Right lobe of liver (tissue), 6 donors: ENCODE measurements around the gene PTPRN2. TPM values are rescaled to one million over a fixed set of nuclear protein-coding genes. Genes with fewer than 3 reads are reported as not detected.

Experiments
- ATAC-seq, 4 donors: fragments of 200-7000 bp; cut with Tn5 transposase; one replicate each; pipeline ENCODE4 v1.9.1; 2020; ENCODE audit warnings: mild to moderate bottlenecking in 4 of 4, moderate library complexity in 4 of 4
- DNase-seq, 3 donors: peaks; one replicate each; pipeline ENCODE4 v3.0.0-alpha.2; 2020
- H3K27ac ChIP-seq, 3 donors: fragments of 200-600 bp; one replicate each; pipeline ENCODE4 v1.8.0; 2022
- H3K27me3 ChIP-seq, 2 donors: fragments of 200-600 bp; one replicate each; pipeline ENCODE4 v1.8.0; 2022
- H3K36me3 ChIP-seq, 4 donors: fragments of 200-600 bp; sonication (generic) in 1 of 4; one replicate each; pipeline versions ENCODE4 v1.5.1 to v1.8.0; 2017 to 2022; ENCODE audit warnings: control low read depth in 1 of 4
- H3K4me1 ChIP-seq, 4 donors: fragments of 200-600 bp; sonication (generic) in 1 of 4; one replicate each; pipeline versions ENCODE4 v1.5.1 to v1.8.0; 2017 to 2022; ENCODE audit warnings: control low read depth in 1 of 4
- H3K4me3 ChIP-seq, 3 donors: fragments of 200-600 bp; one replicate each; pipeline ENCODE4 v1.8.0; 2022
- H3K9me3 ChIP-seq, 4 donors: fragments of 200-600 bp; sonication (generic) in 1 of 4; one replicate each; pipeline versions ENCODE4 v1.5.1 to v1.8.0; 2017 to 2022; ENCODE audit warnings: control low read depth in 1 of 4
- POLR2A ChIP-seq: fragments of 450-650 bp; IDR thresholded peaks from one replicate; pipeline ENCODE4 v1.6.1; 2017; ENCODE audit warnings: antibody characterized with exemption, mild to moderate bottlenecking
- WGBS: methylation state at CpG from one replicate; pipeline ENCODE4 v1.1.6; 2018; ENCODE audit warnings: low coverage, low lambda C conversion rate; ENCODE audit not compliant: insufficient coverage; ENCODE audit errors: missing lambda C conversion rate; 5-methylcytosine and 5-hydroxymethylcytosine counted together
- intact Hi-C, 2 donors: fragments of 100-400 bp; cut with DNase I; formaldehyde crosslinking; loops; one replicate each; pipeline versions ENCODE4 v1.11.2 to v1.14.1; 2022
- total RNA-seq, 6 experiments: library from RNA; depleted of rRNA in 2 of 6; stranded (reverse); fragments of >200 nt in 2 of 6; fragmentation: NEBNext Ultra II Directional in 3 of 6; extraction: Animal tissue kit (Norgen Biotek cat#: 25700) in 3 of 6; gene quantifications; one replicate each; pipeline versions ENCODE4 v1.1.0 to v1.2.4, GENCODE V29; 2016 to 2023
- TF ChIP-seq, protein P1 (sequence below), 4 donors: fragments of 200-600 bp in 3 of 4; fragments of 450-650 bp in 1 of 4; IDR thresholded peaks; one replicate each; pipeline versions ENCODE4 v1.5.1 to v1.8.0; 2016 to 2022; ENCODE audit warnings: antibody characterized with exemption in 4 of 4, mild to moderate bottlenecking in 2 of 4
- donor health status: DM: no; HTN: yes; CAD: no.
- donor health status: DM: no; HTN: no; CAD: no.
- donor health status: DM: no; HTN: no; CAD: no.
- donor health status: DM: no; HTN: yes; CAD: no.
- donor health status: DM: no; HTN: yes; CAD: no.

The PTPRN2 gene
- total RNA-seq, 6 experiments from 2014 or later: 0.15 to 0.87 (median 0.67) TPM

DNA sequence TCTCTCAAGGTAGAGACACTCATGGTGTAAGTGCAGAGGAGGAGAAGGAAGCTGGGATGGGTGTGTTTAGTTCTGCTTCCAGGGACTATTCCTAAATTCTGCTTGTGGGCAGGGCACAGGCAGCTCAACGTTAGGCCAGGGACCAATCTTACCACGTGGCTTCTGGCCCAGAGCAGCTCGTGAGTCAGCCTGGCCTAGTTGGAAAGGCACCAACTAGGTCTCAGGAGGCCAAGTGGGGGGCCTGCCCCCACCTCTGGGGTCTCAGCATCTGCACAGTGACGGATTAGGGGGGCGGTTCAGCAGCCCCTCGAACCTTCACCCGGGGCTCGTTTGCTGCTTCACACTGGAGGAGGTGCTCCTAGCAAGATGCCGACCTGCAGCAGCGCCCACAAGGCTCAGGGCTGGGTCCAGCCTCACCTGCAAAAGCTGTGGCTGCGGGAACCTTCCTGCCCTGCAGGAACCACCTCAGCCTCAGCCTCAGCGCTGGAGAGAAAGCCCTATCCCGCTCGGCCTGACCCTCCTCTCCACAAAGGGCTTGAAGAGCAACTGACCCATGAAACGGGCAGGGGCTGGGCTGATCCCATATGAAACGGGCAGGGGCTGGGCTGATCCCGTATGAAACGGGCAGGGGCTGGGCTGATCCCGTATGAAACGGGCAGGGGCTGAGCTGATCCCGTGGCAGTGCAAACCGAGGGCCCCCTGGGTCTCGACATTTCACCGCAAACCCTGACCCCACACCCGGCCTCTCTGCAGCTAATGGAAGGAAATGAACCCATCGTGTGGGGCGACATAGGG, 803.4 kb downstream of the PTPRN2 start:
- no peaks in the 10 kb centered on the region for H3K9me3 ChIP-seq
- 72% methylated on average over 6 of the region's 27 CpGs for WGBS
- ATAC-seq (no peak), DNase-seq (peak in 1 of 3 donors; percentile 38)
- TF ChIP-seq POLR2A: no peak
- TF ChIP-seq, protein P1, sequence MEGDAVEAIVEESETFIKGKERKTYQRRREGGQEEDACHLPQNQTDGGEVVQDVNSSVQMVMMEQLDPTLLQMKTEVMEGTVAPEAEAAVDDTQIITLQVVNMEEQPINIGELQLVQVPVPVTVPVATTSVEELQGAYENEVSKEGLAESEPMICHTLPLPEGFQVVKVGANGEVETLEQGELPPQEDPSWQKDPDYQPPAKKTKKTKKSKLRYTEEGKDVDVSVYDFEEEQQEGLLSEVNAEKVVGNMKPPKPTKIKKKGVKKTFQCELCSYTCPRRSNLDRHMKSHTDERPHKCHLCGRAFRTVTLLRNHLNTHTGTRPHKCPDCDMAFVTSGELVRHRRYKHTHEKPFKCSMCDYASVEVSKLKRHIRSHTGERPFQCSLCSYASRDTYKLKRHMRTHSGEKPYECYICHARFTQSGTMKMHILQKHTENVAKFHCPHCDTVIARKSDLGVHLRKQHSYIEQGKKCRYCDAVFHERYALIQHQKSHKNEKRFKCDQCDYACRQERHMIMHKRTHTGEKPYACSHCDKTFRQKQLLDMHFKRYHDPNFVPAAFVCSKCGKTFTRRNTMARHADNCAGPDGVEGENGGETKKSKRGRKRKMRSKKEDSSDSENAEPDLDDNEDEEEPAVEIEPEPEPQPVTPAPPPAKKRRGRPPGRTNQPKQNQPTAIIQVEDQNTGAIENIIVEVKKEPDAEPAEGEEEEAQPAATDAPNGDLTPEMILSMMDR (IDR thresholded peaks at IDR 0.05): no peak
- H3K4me1 ChIP-seq: no peaks in the 10 kb centered on the region
- no peaks in the 10 kb centered on the region for H3K27me3 ChIP-seq
- intact Hi-C loops: no loop called here
- no peak overlapping the region for H3K4me3 ChIP-seq
- no peak overlapping the region for H3K27ac ChIP-seq
- no peaks in the 10 kb centered on the region for H3K36me3 ChIP-seq

DNA sequence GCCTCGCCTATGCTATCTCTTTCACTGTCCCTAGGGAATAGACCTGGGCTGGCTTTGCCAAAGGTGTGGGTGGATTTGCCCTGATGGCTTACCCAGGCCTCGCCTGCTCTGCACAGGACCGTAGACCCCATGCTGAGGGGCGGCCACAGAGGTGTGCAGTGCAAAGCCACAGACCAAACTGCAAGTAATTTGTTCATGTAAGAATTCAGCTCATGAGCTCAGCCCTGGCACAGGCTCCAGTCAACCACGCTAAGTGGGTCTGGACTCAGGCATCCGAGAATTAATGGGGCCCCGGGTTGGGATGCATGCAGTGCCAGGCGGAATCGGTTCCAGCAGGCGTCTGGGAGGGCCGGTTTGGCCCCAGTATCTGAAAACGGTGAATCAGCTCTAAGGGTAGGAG, 805.6 kb downstream of the PTPRN2 start:
- H3K36me3 ChIP-seq: no peaks in the 10 kb centered on the region
- H3K4me1 ChIP-seq: no peaks in the 10 kb centered on the region
- 78% methylated on average over 4 of the region's 12 CpGs for WGBS
- intact Hi-C loops: no loop called here
- no peaks in the 10 kb centered on the region for H3K9me3 ChIP-seq
- H3K27ac ChIP-seq: no peak overlapping the region
- ATAC-seq (no peak), DNase-seq (peak in 1 of 3 donors; percentile 39)
- no peak overlapping the region for H3K4me3 ChIP-seq
- no peaks in the 10 kb centered on the region for H3K27me3 ChIP-seq
- no peak for TF ChIP-seq POLR2A
- TF ChIP-seq, protein P1 (IDR thresholded peaks at IDR 0.05): no peak

DNA sequence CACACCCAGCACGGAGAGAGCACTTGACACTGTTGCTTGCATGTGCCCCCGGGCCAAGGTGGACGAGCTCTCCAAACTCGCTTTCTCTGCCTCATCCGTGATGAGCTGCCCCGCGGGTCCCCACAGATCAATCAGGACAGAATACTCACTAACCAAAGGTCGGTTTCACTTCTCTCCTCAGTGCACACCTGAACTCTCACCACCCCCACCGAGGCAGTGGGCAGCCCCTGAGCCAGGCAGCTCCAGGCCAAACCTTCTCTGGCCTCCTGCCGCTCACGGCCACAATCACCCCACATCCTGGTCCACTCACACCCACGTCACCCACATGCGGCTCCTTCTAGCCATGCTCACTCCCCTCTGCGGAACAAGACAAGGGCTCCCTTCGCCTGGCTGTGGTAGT, 806.9 kb downstream of the PTPRN2 start:
- Histone ChIP-seq H3K36me3 (no peaks in the 10 kb centered on the region), H3K9me3 (no peaks in the 10 kb centered on the region), H3K27ac (no peak overlapping the region), H3K4me3 (no peak overlapping the region), H3K27me3 (no peaks in the 10 kb centered on the region), H3K4me1 (no peaks in the 10 kb centered on the region)
- ATAC-seq (no peak), DNase-seq (peak in 1 of 3 donors; percentile 44)
- TF ChIP-seq, protein P1 (IDR thresholded peaks at IDR 0.05): no peak
- no peak for TF ChIP-seq POLR2A
- intact Hi-C loops: no loop called here
- 94% methylated on average over 2 of the region's 15 CpGs for WGBS

DNA sequence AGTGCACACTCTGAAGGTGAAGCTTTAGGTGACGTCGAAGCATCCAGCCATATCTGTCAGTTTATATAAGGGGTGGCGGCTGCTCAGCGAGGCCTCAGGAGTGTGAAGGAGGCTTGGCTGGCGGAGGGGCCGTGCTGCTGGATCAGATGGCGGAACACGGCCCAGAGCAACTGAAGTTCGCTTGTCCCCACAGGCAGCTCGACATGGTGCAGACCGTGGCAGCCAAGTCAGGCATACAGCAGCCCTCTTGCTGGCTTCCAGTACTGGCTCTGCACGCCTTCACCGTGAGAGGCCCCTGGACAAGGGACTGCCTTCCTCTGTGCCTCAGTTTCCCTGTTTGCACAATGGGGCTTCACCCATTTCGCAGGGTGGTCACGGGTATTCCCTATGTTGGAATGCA, 807.3 kb downstream of the PTPRN2 start:
- DNase-seq (peak in 1 of 3 donors; percentile 48), ATAC-seq (no peak)
- TF ChIP-seq, protein P1 (IDR thresholded peaks at IDR 0.05): no peak
- Histone ChIP-seq H3K36me3 (no peaks in the 10 kb centered on the region), H3K4me1 (no peaks in the 10 kb centered on the region), H3K9me3 (no peaks in the 10 kb centered on the region), H3K27ac (no peak overlapping the region), H3K4me3 (no peak overlapping the region), H3K27me3 (no peaks in the 10 kb centered on the region)
- 85% methylated on average over 6 of the region's 15 CpGs for WGBS
- intact Hi-C loops: no loop called here
